Chondrocyte (in vitro differentiated cells): Measurements from ENCODE around the gene THAP8. TPM values are rescaled to one million over a fixed set of nuclear protein-coding genes. Genes with fewer than 3 reads are reported as not detected.

ENCODE experiments used
- DNase-seq: peaks from one replicate; pipeline ENCODE4 v3.0.0; 2021; ENCODE audit warnings: mixed read lengths, low spot score
- H3K27ac Mint-ChIP-seq: one replicate; pipeline ENCODE4 v1.8.0; 2021; ENCODE audit warnings: mild to moderate bottlenecking, moderate library complexity, mixed read lengths; ENCODE audit not compliant: unreplicated experiment
- H3K27me3 Mint-ChIP-seq: 2 replicates; pipeline ENCODE4 v1.8.0; 2021; ENCODE audit warnings: low read depth, mixed read lengths
- H3K36me3 Mint-ChIP-seq: 2 replicates; pipeline ENCODE4 v1.8.0; 2021; ENCODE audit warnings: low read depth, mixed read lengths
- H3K4me1 Mint-ChIP-seq: 2 replicates; pipeline ENCODE4 v1.8.0; 2021; ENCODE audit warnings: low read depth, mild to moderate bottlenecking, mixed read lengths
- H3K4me3 Mint-ChIP-seq: one replicate; pipeline ENCODE4 v1.8.0; 2021; ENCODE audit warnings: mild to moderate bottlenecking, moderate library complexity, mixed read lengths; ENCODE audit not compliant: unreplicated experiment
- H3K9me3 Mint-ChIP-seq: 2 replicates; pipeline ENCODE4 v1.8.0; 2021; ENCODE audit warnings: low read depth, mixed read lengths
- total RNA-seq: library from RNA; stranded (reverse); gene quantifications from 3 replicates; pipeline ENCODE4 v1.2.1, GENCODE V29; 2021
- TF ChIP-seq, protein P1 (sequence below): fragments of 200-600 bp; sonication (generic); IDR thresholded peaks from 2 replicates; pipeline ENCODE4 v1.5.0; 2021; ENCODE audit warnings: antibody characterized with exemption, mild to moderate bottlenecking, moderate library complexity

Gene THAP8
- total RNA-seq, 1 donor from 2014 or later, result 8.9 TPM

DNA sequence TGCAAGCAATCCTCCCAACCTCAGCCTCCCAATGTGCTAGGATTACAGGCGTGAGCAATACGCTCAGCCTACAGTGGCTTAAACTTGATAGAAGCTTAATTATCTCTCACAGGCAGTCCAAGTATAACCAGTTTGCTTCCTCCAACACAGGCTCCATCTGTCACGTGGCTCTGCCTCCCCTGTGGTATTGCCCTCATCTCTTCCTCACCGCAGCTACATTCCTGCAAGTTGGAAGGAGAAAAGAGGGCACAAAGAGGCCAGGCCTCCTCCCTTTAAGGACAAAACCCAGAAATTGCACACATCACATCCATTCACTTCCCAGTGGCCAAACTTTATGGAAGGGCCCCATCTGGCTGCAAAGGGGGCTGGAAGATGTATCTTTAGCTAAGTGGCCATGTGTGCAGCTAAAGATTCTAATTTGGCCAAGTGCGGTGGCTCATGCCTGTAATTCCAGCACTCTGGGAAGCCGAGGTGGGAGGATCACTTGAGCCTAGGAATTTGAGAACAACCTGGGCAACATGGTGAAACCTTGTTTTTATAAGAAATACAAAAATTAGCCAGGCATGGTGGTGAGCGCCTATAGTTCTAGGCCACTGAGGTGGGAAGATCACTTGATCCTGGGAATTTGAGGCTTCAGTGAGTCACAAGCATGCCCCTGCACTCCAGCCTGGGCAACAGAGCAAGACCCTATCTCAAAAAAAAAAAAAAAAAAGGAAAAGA is 62.2 kb downstream of the THAP8 start:
- Mint-ChIP-seq H3K9me3 (no peaks in the 10 kb centered on the region), H3K36me3 (no peaks in the 10 kb centered on the region), H3K27me3 (peaks cover 3% of the 10 kb centered on the region), H3K4me3 (no peak overlapping the region), H3K4me1 (peaks cover 17% of the 10 kb centered on the region), H3K27ac (no peak overlapping the region)
- DNase-seq, result no peak
- TF ChIP-seq, protein P1, sequence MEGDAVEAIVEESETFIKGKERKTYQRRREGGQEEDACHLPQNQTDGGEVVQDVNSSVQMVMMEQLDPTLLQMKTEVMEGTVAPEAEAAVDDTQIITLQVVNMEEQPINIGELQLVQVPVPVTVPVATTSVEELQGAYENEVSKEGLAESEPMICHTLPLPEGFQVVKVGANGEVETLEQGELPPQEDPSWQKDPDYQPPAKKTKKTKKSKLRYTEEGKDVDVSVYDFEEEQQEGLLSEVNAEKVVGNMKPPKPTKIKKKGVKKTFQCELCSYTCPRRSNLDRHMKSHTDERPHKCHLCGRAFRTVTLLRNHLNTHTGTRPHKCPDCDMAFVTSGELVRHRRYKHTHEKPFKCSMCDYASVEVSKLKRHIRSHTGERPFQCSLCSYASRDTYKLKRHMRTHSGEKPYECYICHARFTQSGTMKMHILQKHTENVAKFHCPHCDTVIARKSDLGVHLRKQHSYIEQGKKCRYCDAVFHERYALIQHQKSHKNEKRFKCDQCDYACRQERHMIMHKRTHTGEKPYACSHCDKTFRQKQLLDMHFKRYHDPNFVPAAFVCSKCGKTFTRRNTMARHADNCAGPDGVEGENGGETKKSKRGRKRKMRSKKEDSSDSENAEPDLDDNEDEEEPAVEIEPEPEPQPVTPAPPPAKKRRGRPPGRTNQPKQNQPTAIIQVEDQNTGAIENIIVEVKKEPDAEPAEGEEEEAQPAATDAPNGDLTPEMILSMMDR, result no peak

GRCh38 chr19:35990771-35991730 is 63.0 kb downstream of the THAP8 start:
- peaks cover 3% of the 10 kb centered on the region for H3K27me3 Mint-ChIP-seq
- TF ChIP-seq, protein P1, result no peak
- H3K4me1 Mint-ChIP-seq, result peaks cover 11% of the 10 kb centered on the region
- no peak for DNase-seq
- H3K4me3 Mint-ChIP-seq, result no peak overlapping the region
- no peaks in the 10 kb centered on the region for H3K36me3 Mint-ChIP-seq
- no peaks in the 10 kb centered on the region for H3K9me3 Mint-ChIP-seq
- H3K27ac Mint-ChIP-seq, result no peak overlapping the region

DNA sequence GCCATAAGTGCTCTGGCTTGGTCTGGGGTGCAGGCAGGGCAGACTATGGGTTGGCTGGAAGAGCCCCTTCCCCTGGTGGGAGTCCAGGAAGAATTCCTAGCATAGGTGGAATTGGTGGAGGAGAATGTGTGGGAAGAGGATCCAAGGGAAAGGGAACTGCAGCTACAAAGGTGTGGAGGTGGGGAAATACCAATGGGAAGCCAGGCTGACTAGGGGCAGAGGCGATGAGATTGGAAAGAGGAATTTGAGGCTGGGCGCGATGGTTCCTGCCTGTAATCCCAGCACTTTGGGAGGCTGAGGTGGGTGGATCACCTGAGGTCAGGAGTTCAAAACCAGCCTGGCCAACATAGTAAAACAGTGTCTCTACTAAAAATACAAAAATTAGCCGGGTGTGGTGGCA is 63.9 kb downstream of the THAP8 start:
- no peaks in the 10 kb centered on the region for H3K36me3 Mint-ChIP-seq
- H3K27ac Mint-ChIP-seq, result no peak overlapping the region
- no peak overlapping the region for H3K4me3 Mint-ChIP-seq
- TF ChIP-seq, protein P1, result no peak
- H3K4me1 Mint-ChIP-seq, result peaks cover 7% of the 10 kb centered on the region
- H3K9me3 Mint-ChIP-seq, result no peaks in the 10 kb centered on the region
- no peak for DNase-seq
- H3K27me3 Mint-ChIP-seq, result peaks cover 12% of the 10 kb centered on the region

- Mint-ChIP-seq H3K9me3 (no peaks in the 10 kb centered on the region), H3K4me1 (peaks cover 4% of the 10 kb centered on the region), H3K4me3 (no peak overlapping the region), H3K27me3 (peaks cover 24% of the 10 kb centered on the region), H3K27ac (no peak overlapping the region), H3K36me3 (no peaks in the 10 kb centered on the region)
- TF ChIP-seq, protein P1, result no peak
- DNase-seq, result no peak
Observed at GRCh38 chr19:35988824-35989223, 65.3 kb downstream of the THAP8 start.

DNA sequence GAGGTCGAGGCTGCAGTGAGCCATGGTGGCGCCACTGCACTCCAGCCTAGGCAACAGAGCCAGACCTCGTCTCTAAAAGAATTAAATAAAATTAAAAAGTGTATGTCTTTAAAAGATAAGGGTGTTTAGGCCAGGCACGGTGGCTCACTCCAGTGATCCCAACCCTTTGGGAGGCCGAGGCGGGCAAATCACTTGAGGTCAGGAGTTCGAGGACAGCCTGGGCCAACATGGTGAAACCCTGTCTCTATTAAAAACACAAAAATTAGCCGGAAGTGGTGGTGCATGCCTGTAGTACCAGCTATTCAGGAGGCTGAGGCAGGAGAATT is 66.6 kb downstream of the THAP8 start:
- Mint-ChIP-seq H3K27me3 (peaks cover 29% of the 10 kb centered on the region), H3K27ac (no peak overlapping the region), H3K9me3 (no peaks in the 10 kb centered on the region), H3K36me3 (no peaks in the 10 kb centered on the region), H3K4me1 (peaks cover 4% of the 10 kb centered on the region), H3K4me3 (peak overlapping the region; percentile 71)
- TF ChIP-seq, protein P1, result peak; percentile 32
- DNase-seq, result no peak
